Activated T-helper 1 cell treated with anti-CD3 and anti-CD28 coated beads, Interleukin-12 subunit alpha, Interleukin-12 subunit beta, Interleukin-2, Interleukin-4 antibody, amounts not matched to agents 30 ng/mL and 10 ng/mL and 1 ng/mL, durations not matched to agents 14 hours and 24 hours and 36 hours (primary cell): Measurements from ENCODE around the gene DET1. TPM values are rescaled to one million over a fixed set of nuclear protein-coding genes. Genes with fewer than 3 reads are reported as not detected.
A peak's percentile ranks its signal among the peaks of the same experiment; 100 is the strongest.
"Not testable (repeated sequence)": the region's sequence is repeated elsewhere in the genome, so short reads cannot be mapped to it uniquely, and the experiment has no call there.

Experiments
- DNase-seq: peaks from one replicate; pipeline ENCODE4 v3.0.0; 2021; ENCODE audit warnings: low spot score
- H3K27ac Mint-ChIP-seq: one replicate; pipeline ENCODE4 v1.8.0; 2021; ENCODE audit warnings: mild to moderate bottlenecking, mixed read lengths
- H3K27me3 Mint-ChIP-seq: one replicate; pipeline ENCODE4 v1.8.0; 2022; ENCODE audit warnings: mild to moderate bottlenecking, moderate library complexity, mixed read lengths; ENCODE audit not compliant: insufficient read depth
- H3K36me3 Mint-ChIP-seq: one replicate; pipeline ENCODE4 v1.8.0; 2021; ENCODE audit warnings: low read depth, mixed read lengths
- H3K4me1 Mint-ChIP-seq: one replicate; pipeline ENCODE4 v1.8.0; 2021; ENCODE audit warnings: low read depth, mixed read lengths
- H3K4me3 Mint-ChIP-seq: one replicate; pipeline ENCODE4 v1.8.0; 2021; ENCODE audit warnings: mild to moderate bottlenecking, moderate library complexity, mixed read lengths
- H3K9me3 Mint-ChIP-seq: one replicate; pipeline ENCODE4 v1.8.0; 2021; ENCODE audit warnings: mixed read lengths
- intact Hi-C: fragments of 100-400 bp; cut with micrococcal nuclease; formaldehyde crosslinking; loops from one replicate; pipeline ENCODE4 v1.15.1; 2024
- total RNA-seq: library from RNA; stranded (reverse); gene quantifications from 2 replicates; pipeline ENCODE4 v1.2.3, GENCODE V29; 2022

DET1 gene
- total RNA-seq, 1 donor from 2014 or later, result 1.4 TPM

DNA sequence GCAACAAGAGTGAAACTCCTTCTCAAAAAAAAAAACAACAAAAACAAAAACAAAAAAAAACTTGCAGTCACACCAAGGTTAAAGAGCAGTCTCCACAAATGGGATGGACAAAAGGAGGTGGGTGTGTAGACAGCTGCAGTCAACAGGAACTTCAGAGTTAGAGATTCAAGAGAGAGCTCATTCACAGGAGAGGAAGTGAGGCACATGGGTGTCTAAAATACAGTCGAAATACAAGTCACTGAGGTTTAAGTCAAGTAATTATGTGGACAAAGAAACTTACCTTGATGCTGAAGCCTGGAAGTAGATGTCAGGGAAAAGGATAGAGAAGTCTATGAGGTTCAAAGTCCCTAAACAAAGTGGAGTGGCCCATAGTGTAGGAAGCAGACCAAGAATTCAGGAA is 64.2 kb downstream of the DET1 start:
- DNase-seq, result no peak
- Mint-ChIP-seq H3K4me3 (no peak overlapping the region), H3K27ac (no peak overlapping the region)

DNA sequence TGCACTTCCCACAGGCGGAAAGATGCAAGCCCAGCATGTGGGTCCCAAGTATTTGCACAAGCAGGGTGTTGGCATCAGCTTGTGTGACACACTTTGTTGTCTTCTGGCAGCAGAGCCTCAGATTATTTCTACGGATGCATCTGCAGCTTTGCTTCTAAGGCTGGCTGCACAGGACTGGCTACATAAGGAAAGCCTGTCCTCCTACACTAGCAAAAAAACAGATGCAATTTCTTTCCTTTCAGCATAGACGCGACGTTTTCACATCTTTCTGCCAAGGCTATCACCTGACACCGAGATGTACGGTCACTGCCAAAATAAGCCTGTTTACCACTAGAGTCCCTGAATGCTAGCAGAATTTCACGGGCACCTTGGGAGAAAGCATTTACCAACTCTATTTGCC is 65.5 kb downstream of the DET1 start:
- DNase-seq, result no peak
- H3K36me3 Mint-ChIP-seq, result peaks cover 13% of the 10 kb centered on the region
- intact Hi-C loops, result no loop called here
- H3K4me1 Mint-ChIP-seq, result no peaks in the 10 kb centered on the region
- no peak overlapping the region for H3K4me3 Mint-ChIP-seq
- no peak overlapping the region for H3K27ac Mint-ChIP-seq
- H3K27me3 Mint-ChIP-seq, result no peaks in the 10 kb centered on the region
- no peaks in the 10 kb centered on the region for H3K9me3 Mint-ChIP-seq

More for the DNA sequence above, 64.2 kb downstream of the DET1 start:
- H3K4me1 Mint-ChIP-seq, result no peaks in the 10 kb centered on the region
- intact Hi-C loops, result no loop called here
- peaks cover 7% of the 10 kb centered on the region for H3K36me3 Mint-ChIP-seq
- no peaks in the 10 kb centered on the region for H3K9me3 Mint-ChIP-seq
- H3K27me3 Mint-ChIP-seq, result no peaks in the 10 kb centered on the region

DNA sequence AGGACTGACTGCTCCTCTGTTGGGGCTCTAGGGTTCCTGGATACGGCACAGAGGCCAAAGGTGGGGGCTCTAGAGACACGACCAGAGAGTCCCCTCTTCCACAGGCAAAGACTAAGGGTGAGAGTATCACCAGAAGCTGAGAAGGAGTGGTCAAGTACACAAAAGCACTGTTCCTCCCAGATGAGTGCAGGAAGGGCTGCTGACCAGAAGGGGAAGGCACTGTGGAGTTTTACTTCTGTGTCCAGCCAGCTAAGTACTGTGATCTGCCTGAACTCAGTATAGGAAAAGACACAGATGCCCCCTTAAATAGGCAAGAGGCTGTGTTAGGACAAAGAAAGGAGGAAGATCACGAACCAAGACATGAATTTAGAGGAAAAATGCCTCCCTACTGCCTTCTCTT is 67.3 kb downstream of the DET1 start:
- Mint-ChIP-seq H3K27me3 (no peaks in the 10 kb centered on the region), H3K9me3 (no peaks in the 10 kb centered on the region), H3K4me3 (no peak overlapping the region), H3K4me1 (no peaks in the 10 kb centered on the region), H3K36me3 (peaks cover 18% of the 10 kb centered on the region), H3K27ac (no peak overlapping the region)
- DNase-seq, result no peak
- intact Hi-C loops, result no loop called here

DNA sequence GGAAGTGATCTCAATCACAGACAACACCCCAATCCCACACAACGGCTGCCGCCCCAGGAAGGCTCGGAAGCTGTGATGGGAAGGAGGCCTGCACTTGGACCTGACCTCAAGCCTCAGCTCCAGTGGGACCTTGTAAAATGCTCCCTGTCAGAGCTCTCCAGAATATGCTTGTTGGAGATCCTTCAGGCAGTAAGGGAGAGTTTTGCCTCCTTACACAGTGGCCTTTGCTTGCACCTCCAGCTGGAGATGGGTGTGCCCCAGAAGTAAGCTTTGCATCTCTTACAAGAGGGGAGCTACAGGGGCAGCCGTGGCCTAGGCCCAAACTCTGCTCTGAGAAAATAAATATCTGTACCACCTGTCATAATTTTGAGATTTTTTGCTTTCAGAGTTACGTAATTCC is 68.6 kb downstream of the DET1 start:
- no peak for DNase-seq
- Mint-ChIP-seq H3K27ac (no peak overlapping the region), H3K4me1 (no peaks in the 10 kb centered on the region), H3K9me3 (no peaks in the 10 kb centered on the region), H3K4me3 (no peak overlapping the region), H3K36me3 (peaks cover 21% of the 10 kb centered on the region), H3K27me3 (no peaks in the 10 kb centered on the region)
- intact Hi-C loops, result loop anchor here (2.0 kb wide), 1 partner anchor 69 kb away; the partner anchor contains the start of gene DET1

DNA sequence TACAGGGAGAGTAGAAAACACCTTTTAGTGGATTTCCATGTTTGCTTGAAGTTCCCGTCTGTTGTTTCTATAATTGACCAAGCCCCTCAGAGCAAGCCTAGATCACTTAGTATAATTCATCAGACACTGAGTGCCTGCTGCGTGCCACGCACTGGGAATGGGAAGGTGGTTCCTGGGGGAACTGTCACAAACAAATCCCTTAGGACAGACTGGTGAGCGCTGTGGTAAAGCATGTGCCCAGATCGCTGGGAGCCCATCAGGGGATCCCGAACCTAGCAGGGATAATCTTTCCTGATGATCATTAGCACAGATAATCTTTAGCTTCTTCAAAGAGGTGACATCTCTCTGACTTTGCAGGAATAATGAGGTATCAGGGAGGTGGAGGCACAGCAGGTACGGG is 69.4 kb downstream of the DET1 start:
- H3K27ac Mint-ChIP-seq, result no peak overlapping the region
- H3K4me1 Mint-ChIP-seq, result peaks cover 6% of the 10 kb centered on the region
- DNase-seq, result no peak
- H3K4me3 Mint-ChIP-seq, result no peak overlapping the region
- no peaks in the 10 kb centered on the region for H3K27me3 Mint-ChIP-seq
- peaks cover 27% of the 10 kb centered on the region for H3K36me3 Mint-ChIP-seq
- H3K9me3 Mint-ChIP-seq, result no peaks in the 10 kb centered on the region
- intact Hi-C loops, result loop anchor here (2.0 kb wide), 1 partner anchor 70 kb away; the partner anchor contains the start of gene DET1

DNA sequence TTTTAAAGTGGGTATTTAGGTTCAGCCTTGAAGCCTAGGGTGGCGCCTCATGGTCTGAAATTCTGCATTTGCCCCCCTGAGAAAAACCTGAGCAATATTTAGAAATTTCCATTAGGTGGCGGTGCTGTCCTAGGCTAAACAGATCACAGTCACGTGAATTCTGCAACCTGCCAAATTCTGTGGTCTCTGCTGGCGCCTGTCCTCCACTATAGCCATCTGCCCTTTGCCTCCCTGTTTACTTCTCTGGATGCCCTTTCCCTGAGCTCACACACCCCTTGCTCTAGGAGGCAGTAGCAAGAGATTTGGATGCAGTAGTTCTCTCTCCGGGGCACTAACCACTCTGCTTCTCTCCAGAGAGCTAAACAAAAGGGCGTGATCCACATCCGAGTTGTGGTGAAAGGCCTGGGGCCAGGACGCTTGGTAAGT is 69.8 kb downstream of the DET1 start:
- intact Hi-C loops, result loop anchor here (1.0 to 2.0 kb wide), 2 partner anchors 70 to 188 kb away; partner anchors contain the start of gene DET1
- no peak overlapping the region for H3K27ac Mint-ChIP-seq
- peaks cover 29% of the 10 kb centered on the region for H3K36me3 Mint-ChIP-seq
- H3K4me1 Mint-ChIP-seq, result peaks cover 11% of the 10 kb centered on the region
- no peak overlapping the region for H3K4me3 Mint-ChIP-seq
- no peak for DNase-seq
- H3K27me3 Mint-ChIP-seq, result no peaks in the 10 kb centered on the region
- no peaks in the 10 kb centered on the region for H3K9me3 Mint-ChIP-seq

DNA sequence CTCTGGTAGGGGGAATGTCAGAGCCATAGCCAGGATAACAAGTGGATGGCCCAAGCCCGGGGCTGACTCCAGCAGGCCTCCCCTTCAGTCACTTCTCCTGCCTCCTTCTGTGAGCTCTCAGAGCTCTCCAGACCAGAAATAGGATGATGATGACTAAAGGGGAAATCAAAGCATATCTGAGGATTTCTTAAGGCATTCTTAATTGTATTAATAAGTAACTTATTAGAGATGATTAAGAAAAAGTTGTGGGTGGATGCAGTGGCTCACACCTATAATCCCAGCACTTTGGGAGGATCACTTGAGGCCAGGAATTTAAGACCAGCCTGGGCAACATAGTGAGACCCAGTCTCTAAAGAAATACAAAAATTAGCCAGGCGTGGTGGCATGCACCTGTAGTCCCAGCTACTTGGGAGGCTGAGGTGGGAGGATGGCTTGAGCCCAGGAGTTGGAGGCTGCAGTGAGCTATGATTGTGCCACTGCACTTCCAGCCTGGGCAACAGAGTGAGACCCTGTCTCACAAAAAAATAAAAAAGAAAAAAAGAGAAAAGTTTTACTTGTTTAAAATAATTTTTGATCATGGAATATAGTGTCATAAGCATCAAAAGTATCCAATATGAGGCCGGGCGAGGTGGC is 72.7 kb downstream of the DET1 start:
- H3K4me3 Mint-ChIP-seq, H3K27ac Mint-ChIP-seq, H3K9me3 Mint-ChIP-seq, DNase-seq, H3K27me3 Mint-ChIP-seq, intact Hi-C loops: not testable (repeated sequence)
- Mint-ChIP-seq H3K36me3 (peaks cover 24% of the 10 kb centered on the region), H3K4me1 (peaks cover 12% of the 10 kb centered on the region)

DNA sequence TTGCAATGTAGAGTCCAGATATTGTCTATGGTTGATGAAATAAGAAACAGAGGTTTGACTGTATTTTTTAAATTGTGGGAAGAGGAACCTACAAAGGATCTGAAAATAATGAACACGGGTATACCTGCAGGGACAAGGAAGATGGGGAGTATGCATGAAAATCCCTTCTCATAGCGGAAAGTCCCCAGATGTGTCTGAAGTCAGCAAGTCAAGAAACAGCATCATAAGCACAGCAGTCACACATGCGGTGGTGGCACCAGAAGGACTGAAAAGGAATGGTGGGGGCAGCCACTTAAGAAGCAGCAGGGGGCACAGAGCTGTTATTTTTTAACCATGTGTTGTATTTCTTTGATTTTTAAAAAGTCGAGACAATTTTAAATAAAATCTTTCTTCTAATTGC is 74.3 kb downstream of the DET1 start:
- no peak for DNase-seq
- intact Hi-C loops, result no loop called here
- Mint-ChIP-seq H3K27ac (peak overlapping the region; percentile 74), H3K4me3 (no peak overlapping the region), H3K9me3 (no peaks in the 10 kb centered on the region), H3K27me3 (no peaks in the 10 kb centered on the region), H3K36me3 (peaks cover 27% of the 10 kb centered on the region), H3K4me1 (peaks cover 20% of the 10 kb centered on the region)

DNA sequence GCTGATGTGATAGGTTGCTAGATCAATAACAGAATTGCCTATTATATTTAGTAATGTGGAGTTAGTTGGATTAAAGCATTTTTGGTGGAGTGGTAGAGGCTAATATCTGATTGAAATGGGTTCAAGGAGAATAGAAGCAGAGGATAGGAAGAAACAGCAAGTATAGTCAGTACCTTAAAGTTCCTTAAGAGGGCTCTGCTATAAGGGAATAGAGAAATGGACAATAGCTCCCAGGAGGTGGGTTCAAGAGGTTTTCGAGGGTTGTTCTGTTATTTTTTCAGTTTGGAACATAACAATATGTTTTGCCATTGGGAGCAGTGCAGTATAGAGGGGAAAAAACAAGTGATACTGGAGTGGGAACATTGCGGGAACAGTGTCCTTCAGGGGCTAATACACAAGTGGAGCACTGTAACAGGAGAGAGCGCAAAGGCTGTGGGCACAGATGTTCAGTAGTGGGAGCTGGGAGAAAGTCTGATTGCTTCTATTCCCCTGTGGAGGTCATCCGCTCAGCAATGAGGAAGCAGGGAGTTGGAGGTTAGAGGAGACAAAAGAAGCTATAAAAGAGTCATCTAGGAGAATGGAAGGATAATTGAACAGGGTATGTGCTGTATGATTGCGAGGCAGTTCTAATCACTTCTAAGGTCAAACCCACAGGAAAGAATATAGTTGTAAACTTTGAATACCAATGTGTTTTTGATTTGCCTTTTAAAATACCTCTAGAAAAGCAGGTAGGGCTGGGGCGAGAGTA is 75.7 kb downstream of the DET1 start:
- no peaks in the 10 kb centered on the region for H3K27me3 Mint-ChIP-seq
- peaks cover 22% of the 10 kb centered on the region for H3K36me3 Mint-ChIP-seq
- intact Hi-C loops, result no loop called here
- H3K4me3 Mint-ChIP-seq, result no peak overlapping the region
- no peak overlapping the region for H3K27ac Mint-ChIP-seq
- peaks cover 32% of the 10 kb centered on the region for H3K4me1 Mint-ChIP-seq
- no peaks in the 10 kb centered on the region for H3K9me3 Mint-ChIP-seq
- DNase-seq, result no peak

DNA sequence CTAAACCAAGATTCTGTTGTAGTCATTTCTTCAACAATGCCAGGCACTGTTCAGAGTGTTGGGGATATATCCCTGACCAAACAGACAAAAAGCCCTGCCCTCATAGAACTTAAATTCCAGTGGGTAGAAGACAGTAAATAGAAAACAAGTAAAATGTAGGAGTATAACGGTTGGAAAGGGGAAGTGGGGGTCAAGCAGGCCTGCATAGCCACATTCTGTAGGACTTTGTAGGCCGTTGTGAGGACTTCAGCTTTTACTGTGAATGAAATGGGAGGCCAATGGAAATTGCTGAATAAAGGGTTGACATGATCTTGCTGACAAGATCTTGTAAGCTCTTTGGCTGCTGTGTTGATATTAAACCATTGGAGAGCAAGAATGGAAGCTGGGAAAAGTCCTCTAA is 77.2 kb downstream of the DET1 start:
- Mint-ChIP-seq H3K4me1 (peaks cover 41% of the 10 kb centered on the region), H3K36me3 (peaks cover 21% of the 10 kb centered on the region), H3K27me3 (no peaks in the 10 kb centered on the region), H3K9me3 (no peaks in the 10 kb centered on the region), H3K4me3 (no peak overlapping the region), H3K27ac (no peak overlapping the region)
- DNase-seq, result no peak
- intact Hi-C loops, result no loop called here

DNA sequence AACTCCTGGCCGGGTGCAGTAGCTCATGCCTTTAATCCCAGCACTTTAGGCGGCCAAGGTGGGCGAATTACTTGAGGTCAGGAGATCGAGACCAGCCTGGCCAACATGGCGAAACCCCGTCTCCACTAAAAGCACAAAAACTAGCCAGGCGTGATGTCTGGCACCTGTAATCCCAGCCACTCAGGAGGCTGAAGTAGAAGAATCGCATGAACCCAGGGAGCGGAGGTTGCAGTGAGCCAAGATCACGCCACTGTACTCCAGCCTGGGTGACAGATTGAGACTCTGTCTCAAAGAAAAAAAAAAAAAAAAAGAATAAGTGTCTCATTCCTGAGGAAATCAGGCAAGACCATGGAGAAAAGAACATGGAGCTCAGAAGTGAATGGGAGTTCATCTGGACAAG is 77.8 kb downstream of the DET1 start:
- Mint-ChIP-seq H3K4me3 (peak overlapping the region; percentile 96), H3K36me3 (peaks cover 23% of the 10 kb centered on the region), H3K4me1 (peaks cover 41% of the 10 kb centered on the region)
- DNase-seq, intact Hi-C loops, H3K27me3 Mint-ChIP-seq, H3K9me3 Mint-ChIP-seq, H3K27ac Mint-ChIP-seq: not testable (repeated sequence)

DNA sequence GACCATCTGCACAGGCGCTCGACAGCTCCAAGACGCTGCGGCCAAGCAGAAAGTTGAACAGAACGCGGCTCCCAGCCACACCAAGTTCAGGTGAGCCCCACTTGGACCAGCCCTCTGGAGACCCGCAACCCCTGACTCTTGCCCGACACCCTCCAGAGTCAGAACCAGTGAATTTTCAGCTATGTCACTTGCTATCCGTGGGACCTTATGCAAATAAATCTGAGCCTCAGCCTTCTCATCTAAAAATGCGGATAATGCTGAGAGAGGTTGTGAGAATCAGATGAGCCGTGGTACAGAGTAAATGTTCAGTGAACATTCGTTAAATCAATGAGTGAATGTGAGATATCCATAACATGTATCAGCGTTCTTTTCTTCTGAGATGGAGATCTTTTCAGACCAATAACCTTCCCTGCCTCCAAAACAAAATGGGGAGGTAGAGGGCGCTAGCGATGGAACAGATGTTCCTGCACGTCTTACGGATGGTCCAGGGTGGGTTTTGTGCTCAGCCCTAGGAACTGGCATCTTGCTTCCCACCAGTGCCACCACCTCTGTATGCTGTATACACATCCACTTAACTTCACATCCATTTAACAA is 78.4 kb downstream of the DET1 start:
- H3K4me3 Mint-ChIP-seq, result peak overlapping the region; percentile 96
- no peak for DNase-seq
- H3K9me3 Mint-ChIP-seq, result no peaks in the 10 kb centered on the region
- H3K27me3 Mint-ChIP-seq, result no peaks in the 10 kb centered on the region
- H3K4me1 Mint-ChIP-seq, result peaks cover 41% of the 10 kb centered on the region
- intact Hi-C loops, result loop anchor here (1.0 kb wide), 2 partner anchors 153 to 170 kb away; partner anchors contain the start of gene AEN
- peaks cover 26% of the 10 kb centered on the region for H3K36me3 Mint-ChIP-seq
- peak overlapping the region; percentile 95 for H3K27ac Mint-ChIP-seq
